PC-9 (cell line): ENCODE data around the gene RIMS3. TPM values are rescaled to one million over a fixed set of nuclear protein-coding genes. Genes with fewer than 3 reads are reported as not detected.

ENCODE experiments used
- BruUV-seq: library from RNA; stranded (reverse); fragments of 400-500 nt; replicated peaks from 2 replicates; lab custom pipeline; 2021; lab: Mats Ljungman, UMichigan
- CTCF ChIA-PET: fragments of 300-600 bp; sonication (Branson Sonifier 250); formaldehyde crosslinking; loops from one replicate; lab custom pipeline; 2022; ENCODE audit warnings: antibody characterized with exemption; lab: Charles Lee
- POLR2A ChIA-PET: fragments of 300-600 bp; sonication (Branson Sonifier 250); formaldehyde crosslinking; loops from one replicate; lab custom pipeline; 2022; ENCODE audit warnings: antibody characterized with exemption; ENCODE audit not compliant: unreplicated experiment; lab: Charles Lee
- DNase-seq, 2 experiments: peaks; one replicate each; pipeline versions ENCODE4 v3.0.0 to v3.0.0-alpha.2; 2015 to 2022; ENCODE audit warnings: mixed read lengths in 1 of 2
- H2AFZ ChIP-seq: fragments of 200-600 bp; sonication (generic); 2 replicates; pipeline ENCODE4 v1.8.1; 2017; ENCODE audit warnings: antibody characterized with exemption
- H3F3A ChIP-seq: fragments of 200-600 bp; sonication (generic); 2 replicates; pipeline ENCODE4 v1.8.1; 2017; ENCODE audit warnings: antibody characterized with exemption, mild to moderate bottlenecking, low read depth; ENCODE audit not compliant: insufficient read depth
- H3K27ac ChIP-seq: fragments of 200-600 bp; sonication (generic); 2 replicates; pipeline ENCODE4 v1.6.1; 2016; ENCODE audit warnings: mixed run types
- H3K27me3 ChIP-seq: fragments of 200-600 bp; sonication (generic); 2 replicates; pipeline ENCODE4 v1.6.1; 2016; ENCODE audit warnings: low read depth, mixed run types; ENCODE audit not compliant: insufficient read depth
- H3K36me3 ChIP-seq: fragments of 200-600 bp; sonication (generic); 2 replicates; pipeline ENCODE4 v1.6.1; 2016; ENCODE audit warnings: low read depth, mixed run types
- H3K4me1 ChIP-seq: fragments of 200-600 bp; sonication (generic); replicated peaks from 2 replicates; pipeline ENCODE4 v1.6.1; 2016; ENCODE audit warnings: mixed run types; ENCODE audit not compliant: insufficient read depth
- H3K4me2 ChIP-seq: fragments of 200-600 bp; sonication (generic); 2 replicates; pipeline ENCODE4 v1.6.1; 2017; ENCODE audit warnings: mixed run types
- H3K4me3 ChIP-seq: fragments of 200-600 bp; sonication (generic); 2 replicates; pipeline ENCODE4 v1.6.1; 2016; ENCODE audit warnings: mixed run types
- H3K79me2 ChIP-seq: fragments of 200-600 bp; sonication (generic); 2 replicates; pipeline ENCODE4 v1.6.1; 2017; ENCODE audit warnings: low read depth, mixed run types
- H3K9me2 ChIP-seq: fragments of 200-600 bp; sonication (generic); 2 replicates; pipeline ENCODE4 v1.8.1; 2017; ENCODE audit warnings: mild to moderate bottlenecking; ENCODE audit not compliant: insufficient read depth
- H3K9me3 ChIP-seq: fragments of 200-600 bp; sonication (generic); 2 replicates; pipeline ENCODE4 v1.8.1; 2016; ENCODE audit warnings: low read depth; ENCODE audit not compliant: insufficient read depth
- H4K20me1 ChIP-seq: fragments of 200-600 bp; sonication (generic); 2 replicates; pipeline ENCODE4 v1.8.1; 2017; ENCODE audit not compliant: insufficient read depth
- EZH2 ChIP-seq: fragments of 200-600 bp; sonication (generic); IDR thresholded peaks from 2 replicates; pipeline ENCODE4 v1.8.0; 2017; ENCODE audit warnings: antibody characterized with exemption, low read depth
- intact Hi-C: fragments of 100-400 bp; cut with micrococcal nuclease; formaldehyde crosslinking; loops from one replicate; pipeline ENCODE4 v1.10.0; 2022; ENCODE audit not compliant: unreplicated experiment
- total RNA-seq: library from RNA; stranded (reverse); gene quantifications from 2 replicates; pipeline ENCODE4 v1.2.3, GENCODE V29; 2021
- TF ChIP-seq, protein P1 (sequence below): fragments of 200-600 bp; sonication (generic); conservative IDR thresholded peaks from 2 replicates; pipeline ENCODE4 v1.6.1; 2017; ENCODE audit warnings: mixed run types, antibody characterized with exemption, mild to moderate bottlenecking, moderate library complexity

Gene RIMS3
- total RNA-seq, 1 experiment from 2014 or later = 12.9 TPM

DNA sequence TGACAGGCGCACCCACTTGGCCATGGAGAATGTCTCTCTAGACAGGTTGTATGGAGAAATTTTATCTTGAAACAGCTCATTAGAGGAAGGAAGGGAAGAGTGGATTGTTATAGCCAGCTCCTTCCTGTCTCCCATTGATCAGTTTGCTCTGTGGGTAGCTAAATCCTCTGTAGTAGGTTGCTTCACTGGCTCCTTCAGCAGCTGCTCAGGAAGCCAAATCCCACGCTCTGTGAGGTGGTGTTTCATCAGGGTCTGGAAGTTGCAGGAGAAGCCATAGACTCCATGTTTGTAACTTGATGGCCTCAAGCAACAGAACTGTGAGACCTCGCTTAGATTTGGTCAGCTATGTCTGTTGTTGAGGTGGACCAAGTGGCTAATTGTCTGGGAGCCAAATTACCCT, 19.2 kb upstream of the RIMS3 start:
- Histone ChIP-seq H3K4me3 (no peak overlapping the region), H3F3A (0 out of 2 replicates have a peak, but pooled peaks cover 4% of the 10 kb centered on the region), H3K27ac (no peak overlapping the region), H3K9me2 (no peaks in the 10 kb centered on the region), H4K20me1 (no peaks in the 10 kb centered on the region), H3K27me3 (no peaks in the 10 kb centered on the region), H3K36me3 (no peaks in the 10 kb centered on the region), H3K4me1 (no peaks in the 10 kb centered on the region), H3K9me3 (no peaks in the 10 kb centered on the region), H2AFZ (no peak overlapping the region), H3K4me2 (no peak overlapping the region), H3K79me2 (peaks cover 8% of the 10 kb centered on the region)
- DNase-seq = no peak
- intact Hi-C loops = no loop called here
- ChIA-PET POLR2A (interaction anchor here (0.6 kb wide), 1 partner anchor 1529 kb away, joined by 5 read pairs; no protein-coding TSS in a partner anchor), CTCF (no interaction called here)
- TF ChIP-seq, protein P1, sequence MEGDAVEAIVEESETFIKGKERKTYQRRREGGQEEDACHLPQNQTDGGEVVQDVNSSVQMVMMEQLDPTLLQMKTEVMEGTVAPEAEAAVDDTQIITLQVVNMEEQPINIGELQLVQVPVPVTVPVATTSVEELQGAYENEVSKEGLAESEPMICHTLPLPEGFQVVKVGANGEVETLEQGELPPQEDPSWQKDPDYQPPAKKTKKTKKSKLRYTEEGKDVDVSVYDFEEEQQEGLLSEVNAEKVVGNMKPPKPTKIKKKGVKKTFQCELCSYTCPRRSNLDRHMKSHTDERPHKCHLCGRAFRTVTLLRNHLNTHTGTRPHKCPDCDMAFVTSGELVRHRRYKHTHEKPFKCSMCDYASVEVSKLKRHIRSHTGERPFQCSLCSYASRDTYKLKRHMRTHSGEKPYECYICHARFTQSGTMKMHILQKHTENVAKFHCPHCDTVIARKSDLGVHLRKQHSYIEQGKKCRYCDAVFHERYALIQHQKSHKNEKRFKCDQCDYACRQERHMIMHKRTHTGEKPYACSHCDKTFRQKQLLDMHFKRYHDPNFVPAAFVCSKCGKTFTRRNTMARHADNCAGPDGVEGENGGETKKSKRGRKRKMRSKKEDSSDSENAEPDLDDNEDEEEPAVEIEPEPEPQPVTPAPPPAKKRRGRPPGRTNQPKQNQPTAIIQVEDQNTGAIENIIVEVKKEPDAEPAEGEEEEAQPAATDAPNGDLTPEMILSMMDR = no peak
- no peak for TF ChIP-seq EZH2
- no TSS peak for BruUV-seq

DNA sequence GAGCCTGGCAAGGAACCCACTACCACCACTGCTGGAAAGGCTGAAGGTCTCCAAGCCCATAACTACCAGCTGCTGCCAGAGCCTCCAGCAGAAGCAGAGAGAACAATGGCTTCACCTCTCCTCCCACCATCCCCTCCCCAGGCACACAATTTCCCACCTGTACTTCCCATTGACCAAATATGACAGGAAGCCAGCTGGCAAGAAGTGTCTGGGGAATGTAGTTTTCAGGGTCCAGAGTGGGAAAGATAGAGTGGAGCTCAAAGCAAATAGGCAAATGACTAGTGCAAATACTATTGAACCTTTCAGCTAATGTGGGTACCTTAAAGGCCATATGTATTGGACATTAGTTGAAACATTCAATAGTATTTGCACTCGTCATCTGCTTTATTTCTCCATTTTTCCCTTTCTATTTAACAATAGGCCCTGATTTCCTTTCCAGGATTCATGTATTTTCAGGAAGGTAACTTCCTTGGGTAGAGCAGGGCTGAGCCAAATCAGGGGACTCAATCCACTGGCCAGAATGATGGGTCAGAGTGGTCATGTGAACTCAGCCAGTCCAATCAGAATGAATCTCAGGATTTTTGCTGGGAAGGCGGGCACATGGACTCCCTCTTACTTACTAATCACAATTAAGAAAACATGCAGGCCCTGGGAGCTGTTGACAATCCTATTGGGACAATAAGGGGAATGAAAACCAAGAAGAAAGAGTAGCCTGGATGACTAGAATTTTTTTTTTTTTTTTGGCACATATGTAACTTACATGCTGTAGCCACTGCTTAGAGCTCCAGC, 13.9 kb upstream of the RIMS3 start:
- BruUV-seq = no TSS peak

DNA sequence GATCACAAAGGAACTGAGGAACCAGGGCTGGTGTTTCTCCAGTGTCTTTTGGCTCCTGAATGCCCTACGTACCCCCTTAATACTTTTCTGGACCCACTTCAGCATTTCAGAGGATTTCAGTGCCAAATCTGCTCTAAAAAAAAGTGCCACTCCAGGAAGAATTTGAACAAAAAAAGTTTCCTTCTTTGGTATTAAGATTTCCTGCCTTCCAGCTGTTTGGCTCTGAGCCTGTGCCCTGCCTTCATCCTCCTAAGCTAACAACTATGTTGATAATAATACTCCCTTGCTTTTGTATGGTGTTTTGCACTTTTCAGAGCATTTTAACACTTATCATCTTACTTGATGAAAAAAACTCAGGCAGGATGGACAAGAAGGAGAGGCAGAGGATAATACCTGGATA, 11.0 kb upstream of the RIMS3 start:
- Histone ChIP-seq H3K27me3 (no peaks in the 10 kb centered on the region), H3K4me2 (no peak overlapping the region), H2AFZ (no peak overlapping the region), H3K27ac (no peak overlapping the region), H3K9me3 (no peaks in the 10 kb centered on the region), H3K36me3 (no peaks in the 10 kb centered on the region), H3K4me3 (no peak overlapping the region), H4K20me1 (no peaks in the 10 kb centered on the region), H3F3A (no peaks in the 10 kb centered on the region), H3K79me2 (no peaks in the 10 kb centered on the region), H3K4me1 (no peaks in the 10 kb centered on the region), H3K9me2 (no peaks in the 10 kb centered on the region)
- no peak for DNase-seq
- intact Hi-C loops = no loop called here
- TF ChIP-seq EZH2 = no peak
- TF ChIP-seq, protein P1 = no peak
- ChIA-PET POLR2A (no interaction called here), CTCF (interaction anchor here (0.8 kb wide), 1 partner anchor 45 kb away, joined by 3 read pairs; no protein-coding TSS in a partner anchor)
- BruUV-seq = no TSS peak

More for the DNA sequence above, 13.9 kb upstream of the RIMS3 start:
- DNase-seq = no peak
- H3F3A ChIP-seq = no peaks in the 10 kb centered on the region
- no peaks in the 10 kb centered on the region for H3K4me1 ChIP-seq
- no peaks in the 10 kb centered on the region for H3K9me3 ChIP-seq
- no peak overlapping the region for H3K4me3 ChIP-seq
- no peaks in the 10 kb centered on the region for H3K79me2 ChIP-seq
- ChIA-PET CTCF (no interaction called here), POLR2A (no interaction called here)
- H3K27ac ChIP-seq = no peak overlapping the region
- intact Hi-C loops = no loop called here
- H3K27me3 ChIP-seq = no peaks in the 10 kb centered on the region
- H3K36me3 ChIP-seq = no peaks in the 10 kb centered on the region
- H4K20me1 ChIP-seq = no peaks in the 10 kb centered on the region
- H2AFZ ChIP-seq = no peak overlapping the region
- no peaks in the 10 kb centered on the region for H3K9me2 ChIP-seq
- no peak overlapping the region for H3K4me2 ChIP-seq
- TF ChIP-seq, protein P1 = no peak
- TF ChIP-seq EZH2 = no peak
